ENCODE measurements around the gene TNFRSF19.
"Not testable (repeated sequence)": the region's sequence is repeated elsewhere in the genome, so short reads cannot be mapped to it uniquely, and the experiment has no call there.

TNFRSF19 gene

GRCh38 chr13:23584275-23584674 is 14.1 kb downstream of the TNFRSF19 start:
- Histone ChIP-seq H3K9me3 (ENCODE audit: control insufficient read depth, insufficient read depth, low read depth, low read length) (no peaks in the 10 kb centered on the region), H3K4me3 (ENCODE audit: low read depth, low read length) (no peak overlapping the region), H3K27me3 (ENCODE audit: control insufficient read depth, insufficient read depth, low read length) (peaks cover 18% of the 10 kb centered on the region), H3K36me3 (ENCODE audit: control insufficient read depth, insufficient read depth, low read length) (no peaks in the 10 kb centered on the region), H3K4me1 (ENCODE audit: control insufficient read depth, insufficient read depth, low read length) (peaks cover 6% of the 10 kb centered on the region; the same call in 1 of the 2 replicates), H3K27ac (ENCODE audit: low read depth, low read length) (no peak overlapping the region), H3K9ac (ENCODE audit: low read length) (no peak overlapping the region)

- H3K9me3 ChIP-seq (ENCODE audit: control insufficient read depth, insufficient read depth, low read depth, low read length), result no peaks in the 10 kb centered on the region
- no peaks in the 10 kb centered on the region for H3K36me3 ChIP-seq (ENCODE audit: control insufficient read depth, insufficient read depth, low read length)
- no peak overlapping the region for H3K9ac ChIP-seq (ENCODE audit: low read length)
- no peak overlapping the region for H3K4me3 ChIP-seq (ENCODE audit: low read depth, low read length)
- H3K27me3 ChIP-seq (ENCODE audit: control insufficient read depth, insufficient read depth, low read length), result no peaks in the 10 kb centered on the region
- H3K4me1 ChIP-seq (ENCODE audit: control insufficient read depth, insufficient read depth, low read length), result no peaks in the 10 kb centered on the region
- no peak overlapping the region for H3K27ac ChIP-seq (ENCODE audit: low read depth, low read length)
Observed at GRCh38 chr13:23586336-23586735, 16.1 kb downstream of the TNFRSF19 start.

- Histone ChIP-seq H3K4me1 (ENCODE audit: control insufficient read depth, insufficient read depth, low read length) (no peaks in the 10 kb centered on the region), H3K36me3 (ENCODE audit: control insufficient read depth, insufficient read depth, low read length) (peaks cover under 1% of the 10 kb centered on the region), H3K27me3 (ENCODE audit: control insufficient read depth, insufficient read depth, low read length) (no peaks in the 10 kb centered on the region), H3K27ac (ENCODE audit: low read depth, low read length) (no peak overlapping the region), H3K4me3 (ENCODE audit: low read depth, low read length) (no peak overlapping the region), H3K9ac (ENCODE audit: low read length) (no peak overlapping the region), H3K9me3 (ENCODE audit: control insufficient read depth, insufficient read depth, low read depth, low read length) (peaks cover 5% of the 10 kb centered on the region; the same call in 1 of the 2 replicates)
Observed at GRCh38 chr13:23588666-23589065, 18.5 kb downstream of the TNFRSF19 start.

GRCh38 chr13:23592596-23592995 is 22.4 kb downstream of the TNFRSF19 start:
- Histone ChIP-seq H3K4me3 (ENCODE audit: low read depth, low read length) (no peak overlapping the region), H3K9ac (ENCODE audit: low read length) (no peak overlapping the region), H3K36me3 (ENCODE audit: control insufficient read depth, insufficient read depth, low read length) (peaks cover 4% of the 10 kb centered on the region), H3K9me3 (ENCODE audit: control insufficient read depth, insufficient read depth, low read depth, low read length) (peaks cover 20% of the 10 kb centered on the region), H3K4me1 (ENCODE audit: control insufficient read depth, insufficient read depth, low read length) (no peaks in the 10 kb centered on the region), H3K27ac (ENCODE audit: low read depth, low read length) (no peak overlapping the region), H3K27me3 (ENCODE audit: control insufficient read depth, insufficient read depth, low read length) (no peaks in the 10 kb centered on the region)

DNA sequence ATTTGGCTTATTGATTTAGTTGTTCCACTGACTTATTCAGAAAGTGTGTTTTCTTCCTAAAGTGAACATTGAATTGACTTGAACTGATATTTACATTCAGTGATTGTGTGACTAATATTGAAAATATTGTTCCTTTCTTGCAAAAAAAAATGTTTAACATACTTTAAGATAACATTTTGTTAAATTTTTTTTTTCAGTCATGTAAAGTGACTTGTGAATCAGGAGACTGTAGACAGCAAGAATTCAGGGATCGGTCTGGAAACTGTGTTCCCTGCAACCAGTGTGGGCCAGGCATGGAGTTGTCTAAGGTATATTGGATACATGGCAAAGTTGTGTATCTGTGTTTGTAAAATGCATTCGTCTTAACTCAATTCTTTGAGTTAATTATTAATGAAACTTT is 22.9 kb downstream of the TNFRSF19 start:
- peaks cover 21% of the 10 kb centered on the region for H3K9me3 ChIP-seq (ENCODE audit: control insufficient read depth, insufficient read depth, low read depth, low read length)
- H3K4me3 ChIP-seq (ENCODE audit: low read depth, low read length), result no peak overlapping the region
- H3K9ac ChIP-seq (ENCODE audit: low read length), result no peak overlapping the region
- H3K27ac ChIP-seq (ENCODE audit: low read depth, low read length), result no peak overlapping the region
- no peaks in the 10 kb centered on the region for H3K27me3 ChIP-seq (ENCODE audit: control insufficient read depth, insufficient read depth, low read length)
- H3K36me3 ChIP-seq (ENCODE audit: control insufficient read depth, insufficient read depth, low read length), result peaks cover 4% of the 10 kb centered on the region
- no peaks in the 10 kb centered on the region for H3K4me1 ChIP-seq (ENCODE audit: control insufficient read depth, insufficient read depth, low read length)

DNA sequence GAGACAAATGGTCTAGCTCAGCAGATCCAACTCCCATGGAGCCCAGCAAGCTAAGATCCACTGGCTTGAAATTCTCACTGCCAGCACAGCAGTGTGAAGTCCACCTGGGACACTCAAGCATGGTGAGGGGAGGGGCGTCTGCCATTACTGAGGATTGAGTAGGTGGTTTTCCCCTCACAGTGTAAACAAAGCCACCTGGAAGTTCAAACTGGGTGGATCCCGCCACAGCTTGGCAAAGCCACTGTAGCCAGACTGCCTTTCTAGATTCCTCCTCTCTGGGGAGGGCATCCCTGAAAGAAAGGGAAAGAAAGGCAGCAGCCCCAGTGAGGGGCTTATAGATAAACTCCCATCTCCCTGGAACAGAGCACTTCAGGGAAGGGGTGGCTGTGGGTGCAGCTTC is 24.1 kb downstream of the TNFRSF19 start:
- H3K27ac ChIP-seq (ENCODE audit: low read depth, low read length); H3K4me1 ChIP-seq (ENCODE audit: control insufficient read depth, insufficient read depth, low read length); H3K4me3 ChIP-seq (ENCODE audit: low read depth, low read length); H3K36me3 ChIP-seq (ENCODE audit: control insufficient read depth, insufficient read depth, low read length); H3K9ac ChIP-seq (ENCODE audit: low read length); H3K27me3 ChIP-seq (ENCODE audit: control insufficient read depth, insufficient read depth, low read length): not testable (repeated sequence)
- peaks cover 26% of the 10 kb centered on the region for H3K9me3 ChIP-seq (ENCODE audit: control insufficient read depth, insufficient read depth, low read depth, low read length)

DNA sequence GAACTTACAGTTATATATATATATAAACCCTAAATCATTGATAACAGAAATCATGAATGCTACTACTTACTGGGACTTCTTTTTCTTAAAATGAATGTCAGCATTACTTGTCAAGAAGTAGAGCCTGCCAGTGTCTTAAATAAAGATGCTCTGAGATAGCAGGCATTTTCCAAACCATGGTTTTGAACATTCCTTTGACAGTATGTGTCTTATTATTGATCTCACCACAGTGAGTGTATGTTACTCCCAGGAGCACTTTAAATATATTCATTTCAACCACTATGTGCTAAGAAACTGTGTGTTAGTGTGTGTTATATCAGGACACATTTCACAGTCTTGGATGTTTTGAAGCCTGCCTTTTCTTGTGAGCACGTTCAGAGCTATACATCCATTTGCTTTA is 28.2 kb downstream of the TNFRSF19 start:
- Histone ChIP-seq H3K27ac (ENCODE audit: low read depth, low read length) (no peak overlapping the region), H3K4me1 (ENCODE audit: control insufficient read depth, insufficient read depth, low read length) (peaks cover 22% of the 10 kb centered on the region), H3K4me3 (ENCODE audit: low read depth, low read length) (no peak overlapping the region), H3K9ac (ENCODE audit: low read length) (no peak overlapping the region), H3K36me3 (ENCODE audit: control insufficient read depth, insufficient read depth, low read length) (peaks cover 8% of the 10 kb centered on the region), H3K27me3 (ENCODE audit: control insufficient read depth, insufficient read depth, low read length) (no peaks in the 10 kb centered on the region), H3K9me3 (ENCODE audit: control insufficient read depth, insufficient read depth, low read depth, low read length) (peaks cover 43% of the 10 kb centered on the region)

DNA sequence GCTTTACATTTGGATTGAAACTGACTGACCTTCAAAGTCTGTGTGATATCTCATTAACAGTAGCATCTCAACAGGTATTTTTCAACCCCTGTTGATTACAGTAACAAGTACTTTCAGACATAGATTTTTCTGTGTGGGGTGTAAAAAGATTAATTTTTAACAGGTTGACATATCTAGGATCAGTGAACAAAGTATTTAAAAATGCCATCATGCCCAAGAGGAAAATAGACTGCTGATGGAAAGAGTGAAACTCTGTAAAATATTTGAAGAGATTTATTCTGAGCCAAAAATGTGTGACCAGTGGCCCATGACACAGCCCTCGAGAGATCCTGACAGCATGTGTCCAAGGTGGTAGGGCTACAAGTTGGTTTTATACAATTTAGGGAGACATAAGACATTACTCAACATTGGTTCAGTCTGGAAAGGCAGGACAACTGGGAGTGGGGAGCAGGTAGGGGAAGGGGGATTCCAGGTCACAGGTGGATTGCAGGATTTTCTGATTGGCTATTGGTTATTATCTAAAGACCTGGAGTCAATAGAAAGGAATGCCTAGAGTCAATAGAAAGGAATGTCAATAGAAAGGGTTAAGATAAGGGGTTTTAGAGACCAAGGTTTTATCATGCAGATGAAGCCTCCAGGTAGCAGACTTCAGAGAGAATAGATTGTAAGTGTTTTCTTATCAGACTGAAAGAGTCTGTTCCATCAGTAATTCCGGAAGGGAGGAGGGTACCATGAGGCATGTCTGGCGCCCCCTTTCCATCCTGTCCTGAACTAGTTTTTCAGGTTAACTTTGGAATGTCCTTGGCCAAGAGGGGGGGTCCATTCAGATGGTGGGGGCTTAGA is 29.1 kb downstream of the TNFRSF19 start:
- no peak overlapping the region for H3K9ac ChIP-seq (ENCODE audit: low read length)
- H3K4me1 ChIP-seq (ENCODE audit: control insufficient read depth, insufficient read depth, low read length), result peaks cover 22% of the 10 kb centered on the region

GRCh38 chr13:23600100-23600499 is 29.9 kb downstream of the TNFRSF19 start:
- H3K4me3 ChIP-seq (ENCODE audit: low read depth, low read length), result peak overlapping the region; percentile 1; the same call in 1 of the 2 replicates
- no peak overlapping the region for H3K9ac ChIP-seq (ENCODE audit: low read length)
- H3K9me3 ChIP-seq (ENCODE audit: control insufficient read depth, insufficient read depth, low read depth, low read length), result peaks cover 30% of the 10 kb centered on the region; the same call in 1 of the 2 replicates
- peak overlapping the region; percentile 88; the same call in 1 of the 2 replicates for H3K27ac ChIP-seq (ENCODE audit: low read depth, low read length)
- no peaks in the 10 kb centered on the region for H3K27me3 ChIP-seq (ENCODE audit: control insufficient read depth, insufficient read depth, low read length)
- H3K36me3 ChIP-seq (ENCODE audit: control insufficient read depth, insufficient read depth, low read length), result peaks cover 4% of the 10 kb centered on the region; the same call in 1 of the 2 replicates
- H3K4me1 ChIP-seq (ENCODE audit: control insufficient read depth, insufficient read depth, low read length), result peaks cover 22% of the 10 kb centered on the region

More for the DNA sequence above, 29.1 kb downstream of the TNFRSF19 start:
- Histone ChIP-seq H3K27ac (ENCODE audit: low read depth, low read length) (peak overlapping the region; percentile 88), H3K36me3 (ENCODE audit: control insufficient read depth, insufficient read depth, low read length) (peaks cover 4% of the 10 kb centered on the region; the same call in 1 of the 2 replicates), H3K27me3 (ENCODE audit: control insufficient read depth, insufficient read depth, low read length) (no peaks in the 10 kb centered on the region), H3K9me3 (ENCODE audit: control insufficient read depth, insufficient read depth, low read depth, low read length) (peaks cover 36% of the 10 kb centered on the region; the same call in 1 of the 2 replicates), H3K4me3 (ENCODE audit: low read depth, low read length) (no peak overlapping the region)

GRCh38 chr13:23600534-23600933 is 30.3 kb downstream of the TNFRSF19 start:
- Histone ChIP-seq H3K4me1 (ENCODE audit: control insufficient read depth, insufficient read depth, low read length) (peaks cover 22% of the 10 kb centered on the region), H3K27ac (ENCODE audit: low read depth, low read length) (peak overlapping the region; percentile 88; the same call in 1 of the 2 replicates), H3K9ac (ENCODE audit: low read length) (no peak overlapping the region), H3K9me3 (ENCODE audit: control insufficient read depth, insufficient read depth, low read depth, low read length) (peaks cover 30% of the 10 kb centered on the region; the same call in 1 of the 2 replicates), H3K4me3 (ENCODE audit: low read depth, low read length) (peak overlapping the region; percentile 1; the same call in 1 of the 2 replicates), H3K36me3 (ENCODE audit: control insufficient read depth, insufficient read depth, low read length) (peaks cover 4% of the 10 kb centered on the region; the same call in 1 of the 2 replicates), H3K27me3 (ENCODE audit: control insufficient read depth, insufficient read depth, low read length) (no peaks in the 10 kb centered on the region)

DNA sequence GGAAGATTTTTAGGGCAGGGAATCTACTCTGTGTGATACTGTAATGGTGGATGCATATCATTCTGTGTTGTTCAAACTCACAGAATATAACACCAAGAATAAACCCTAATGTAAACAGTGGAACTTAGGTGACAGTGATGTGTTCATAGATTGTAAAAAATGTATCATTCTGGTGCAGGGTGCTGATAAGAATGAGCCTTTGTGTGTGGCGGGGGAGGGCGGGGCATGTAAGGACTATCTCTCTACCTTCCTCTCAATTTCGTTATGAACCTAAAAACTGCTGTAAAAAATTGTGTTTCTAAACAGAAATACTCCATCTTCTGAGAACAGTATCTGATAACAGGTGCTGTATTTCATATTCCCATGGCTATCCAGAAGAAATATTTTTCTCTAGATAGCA is 35.6 kb downstream of the TNFRSF19 start:
- Histone ChIP-seq H3K27me3 (ENCODE audit: control insufficient read depth, insufficient read depth, low read length) (no peaks in the 10 kb centered on the region), H3K4me3 (ENCODE audit: low read depth, low read length) (no peak overlapping the region), H3K4me1 (ENCODE audit: control insufficient read depth, insufficient read depth, low read length) (peaks cover 21% of the 10 kb centered on the region), H3K27ac (ENCODE audit: low read depth, low read length) (no peak overlapping the region), H3K36me3 (ENCODE audit: control insufficient read depth, insufficient read depth, low read length) (peaks cover under 1% of the 10 kb centered on the region; the same call in 1 of the 2 replicates), H3K9ac (ENCODE audit: low read length) (no peak overlapping the region), H3K9me3 (ENCODE audit: control insufficient read depth, insufficient read depth, low read depth, low read length) (peaks cover 9% of the 10 kb centered on the region; the same call in 1 of the 2 replicates)
